OCI-LY1 (cell line): ENCODE measurements around the gene DCUN1D4.

Experiments
- CTCF ChIP-seq: fragments of 200-600 bp; sonication (generic), shearing (Covaris generic); IDR thresholded peaks from 2 replicates; pipeline ENCODE4 v1.5.1; 2017; ENCODE audit warnings: mild to moderate bottlenecking, antibody characterized with exemption, low read length, moderate library complexity, mixed read lengths
- EZH2 ChIP-seq: fragments of 200-600 bp; sonication (generic), shearing (Covaris generic); IDR thresholded peaks from 2 replicates; pipeline ENCODE4 v1.8.0; 2017; ENCODE audit warnings: borderline replicate concordance, mixed run types, mild to moderate bottlenecking, antibody characterized with exemption, low read length, moderate library complexity, mixed read lengths

GRCh38 chr4:51867689-51868448, 24.9 kb downstream of the DCUN1D4 start:
- TF ChIP-seq CTCF (no peak), EZH2 (no peak)
